Panc1 (cell line): ENCODE measurements around the gene TBCD.

Experiments used
- POLR2AphosphoS5 ChIP-seq: IDR thresholded peaks from 2 replicates; pipeline ENCODE4 v1.6.1; 2012; ENCODE audit warnings: mild to moderate bottlenecking, low read depth, low read length, moderate library complexity
- TF ChIP-seq, protein P1 (sequence below): fragments of 450-650 bp; IDR thresholded peaks from 2 replicates; pipeline ENCODE4 v1.5.1; 2017; ENCODE audit warnings: mild to moderate bottlenecking

- TF ChIP-seq, protein P1, sequence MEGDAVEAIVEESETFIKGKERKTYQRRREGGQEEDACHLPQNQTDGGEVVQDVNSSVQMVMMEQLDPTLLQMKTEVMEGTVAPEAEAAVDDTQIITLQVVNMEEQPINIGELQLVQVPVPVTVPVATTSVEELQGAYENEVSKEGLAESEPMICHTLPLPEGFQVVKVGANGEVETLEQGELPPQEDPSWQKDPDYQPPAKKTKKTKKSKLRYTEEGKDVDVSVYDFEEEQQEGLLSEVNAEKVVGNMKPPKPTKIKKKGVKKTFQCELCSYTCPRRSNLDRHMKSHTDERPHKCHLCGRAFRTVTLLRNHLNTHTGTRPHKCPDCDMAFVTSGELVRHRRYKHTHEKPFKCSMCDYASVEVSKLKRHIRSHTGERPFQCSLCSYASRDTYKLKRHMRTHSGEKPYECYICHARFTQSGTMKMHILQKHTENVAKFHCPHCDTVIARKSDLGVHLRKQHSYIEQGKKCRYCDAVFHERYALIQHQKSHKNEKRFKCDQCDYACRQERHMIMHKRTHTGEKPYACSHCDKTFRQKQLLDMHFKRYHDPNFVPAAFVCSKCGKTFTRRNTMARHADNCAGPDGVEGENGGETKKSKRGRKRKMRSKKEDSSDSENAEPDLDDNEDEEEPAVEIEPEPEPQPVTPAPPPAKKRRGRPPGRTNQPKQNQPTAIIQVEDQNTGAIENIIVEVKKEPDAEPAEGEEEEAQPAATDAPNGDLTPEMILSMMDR, result no peak
- TF ChIP-seq POLR2AphosphoS5, result no peak; the same call in 1 of the 2 replicates
These were observed 195.5 kb downstream of the TBCD start for GRCh38 chr17:82947051-82947991.
